Thoracic aorta (tissue), 2 donors: ENCODE data around the gene NR5A2. TPM values are rescaled to one million over a fixed set of nuclear protein-coding genes. Genes with fewer than 3 reads are reported as not detected.

ENCODE experiments used
- ATAC-seq: fragments of 150-250 bp; one replicate; pipeline ENCODE4 v1.8.0; 2017; ENCODE audit warnings: low read depth; ENCODE audit not compliant: insufficient number of reproducible peaks, low FRiP score
- DNase-seq: peaks from one replicate; pipeline ENCODE4 v3.0.0-alpha.2; 2020; ENCODE audit warnings: low spot score
- H3K27ac ChIP-seq, 2 donors: fragments of 200-600 bp; sonication (generic); 1 replicate in 1 of 2; 2 replicates in 1 of 2; pipeline ENCODE4 v1.5.1; 2016; ENCODE audit warnings: mild to moderate bottlenecking in 2 of 2, moderate library complexity in 2 of 2
- H3K27me3 ChIP-seq: fragments of 200-600 bp; sonication (generic); replicated peaks from 2 replicates; pipeline ENCODE4 v1.6.0; 2016; ENCODE audit warnings: mild to moderate bottlenecking; ENCODE audit not compliant: insufficient read depth
- H3K36me3 ChIP-seq: fragments of 200-600 bp; sonication (generic); one replicate; pipeline ENCODE4 v1.5.1; 2016
- H3K4me1 ChIP-seq, 2 donors: fragments of 200-600 bp; sonication (generic); 1 replicate in 1 of 2; 2 replicates in 1 of 2; pipeline versions ENCODE4 v1.5.1 to v1.6.0; 2016; ENCODE audit warnings: low read depth in 2 of 2, mild to moderate bottlenecking in 1 of 2; ENCODE audit not compliant: control insufficient read depth in 1 of 2
- H3K4me3 ChIP-seq: fragments of 200-600 bp; sonication (generic); 2 replicates; pipeline ENCODE4 v1.5.1; 2016; ENCODE audit warnings: mild to moderate bottlenecking
- H3K9me3 ChIP-seq: fragments of 200-600 bp; sonication (generic); 2 replicates; pipeline ENCODE4 v1.5.1; 2016
- CTCF ChIP-seq: fragments of 200-600 bp; sonication (generic); IDR thresholded peaks from one replicate; pipeline ENCODE4 v1.5.1; 2019; ENCODE audit warnings: antibody characterized with exemption
- total RNA-seq, 2 donors: library from RNA; depleted of rRNA; stranded (reverse); fragments of >200 nt; gene quantifications; one replicate each; pipeline versions ENCODE4 v1.1.0 to v1.2.3, GENCODE V29; 2016

Gene NR5A2
- total RNA-seq, 2 donors from 2014 or later = 2.7 to 3.6 TPM

- TF ChIP-seq CTCF = no peak
- no peaks in the 10 kb centered on the region for H3K9me3 ChIP-seq
- no peaks in the 10 kb centered on the region for H3K4me1 ChIP-seq
- ATAC-seq (no peak), DNase-seq (no peak)
- H3K27ac ChIP-seq = no peak overlapping the region
- no peaks in the 10 kb centered on the region for H3K36me3 ChIP-seq
- no peak overlapping the region for H3K4me3 ChIP-seq
- H3K27me3 ChIP-seq = no peaks in the 10 kb centered on the region
Measured at GRCh38 chr1:200215350-200215749, 187.8 kb downstream of the NR5A2 start.

GRCh38 chr1:200217703-200218102 lies 190.2 kb downstream of the NR5A2 start:
- no peak for DNase-seq
- Histone ChIP-seq H3K27ac (no peak overlapping the region), H3K4me3 (no peak overlapping the region), H3K4me1 (no peaks in the 10 kb centered on the region), H3K27me3 (no peaks in the 10 kb centered on the region), H3K9me3 (no peaks in the 10 kb centered on the region), H3K36me3 (no peaks in the 10 kb centered on the region)
- no peak for TF ChIP-seq CTCF
- no peak for ATAC-seq

- no peaks in the 10 kb centered on the region for H3K9me3 ChIP-seq
- no peak for TF ChIP-seq CTCF
- H3K27me3 ChIP-seq = no peaks in the 10 kb centered on the region
- H3K27ac ChIP-seq = no peak overlapping the region
- H3K4me3 ChIP-seq = no peak overlapping the region
- DNase-seq (no peak), ATAC-seq (no peak)
- H3K4me1 ChIP-seq = no peaks in the 10 kb centered on the region
- no peaks in the 10 kb centered on the region for H3K36me3 ChIP-seq
Measured at GRCh38 chr1:200221614-200222282, 194.2 kb downstream of the NR5A2 start.

GRCh38 chr1:200223207-200223606 lies 195.7 kb downstream of the NR5A2 start:
- no peaks in the 10 kb centered on the region for H3K9me3 ChIP-seq
- H3K4me3 ChIP-seq = no peak overlapping the region
- DNase-seq = no peak
- no peaks in the 10 kb centered on the region for H3K36me3 ChIP-seq
- no peak for TF ChIP-seq CTCF
- no peak overlapping the region for H3K27ac ChIP-seq
- H3K27me3 ChIP-seq = no peaks in the 10 kb centered on the region
- ATAC-seq = no peak
- no peaks in the 10 kb centered on the region for H3K4me1 ChIP-seq

GRCh38 chr1:200223613-200224012 lies 196.1 kb downstream of the NR5A2 start:
- no peaks in the 10 kb centered on the region for H3K36me3 ChIP-seq
- H3K27ac ChIP-seq = no peak overlapping the region
- DNase-seq (no peak), ATAC-seq (no peak)
- no peaks in the 10 kb centered on the region for H3K4me1 ChIP-seq
- TF ChIP-seq CTCF = no peak
- H3K27me3 ChIP-seq = no peaks in the 10 kb centered on the region
- H3K9me3 ChIP-seq = no peaks in the 10 kb centered on the region
- no peak overlapping the region for H3K4me3 ChIP-seq
